ENCODE data around the gene PGP. TPM values are rescaled to one million over a fixed set of nuclear protein-coding genes. Genes with fewer than 3 reads are reported as not detected.

Gene PGP
- total RNA-seq, 1 donor from 2014 or later, result 30.6 TPM

- no peaks in the 10 kb centered on the region for H3K9me3 Mint-ChIP-seq (ENCODE audit: low read depth)
- no peak for TF ChIP-seq CTCF (IDR thresholded peaks at IDR 0.05; ENCODE audit: unreplicated experiment)
- peaks cover 12% of the 10 kb centered on the region for H3K36me3 Mint-ChIP-seq (ENCODE audit: insufficient read depth)
- H3K4me1 Mint-ChIP-seq (ENCODE audit: low read depth), result no peaks in the 10 kb centered on the region
- H3K27me3 Mint-ChIP-seq, result peaks cover 5% of the 10 kb centered on the region
- H3K27ac Mint-ChIP-seq, result no peak overlapping the region
- no peak for DNase-seq (ENCODE audit: low spot score, unreplicated experiment)
- no peak overlapping the region for H3K4me3 Mint-ChIP-seq (ENCODE audit: low read depth)
Measured at GRCh38 chr16:2235695-2236336, 21.2 kb upstream of the PGP start.

- no peaks in the 10 kb centered on the region for H3K4me1 Mint-ChIP-seq (ENCODE audit: low read depth)
- no peak for DNase-seq (ENCODE audit: low spot score, unreplicated experiment)
- H3K4me3 Mint-ChIP-seq (ENCODE audit: low read depth), result no peak overlapping the region
- H3K36me3 Mint-ChIP-seq (ENCODE audit: insufficient read depth), result peaks cover 12% of the 10 kb centered on the region
- no peaks in the 10 kb centered on the region for H3K9me3 Mint-ChIP-seq (ENCODE audit: low read depth)
- peaks cover 5% of the 10 kb centered on the region for H3K27me3 Mint-ChIP-seq
- H3K27ac Mint-ChIP-seq, result no peak overlapping the region
- TF ChIP-seq CTCF (IDR thresholded peaks at IDR 0.05; ENCODE audit: unreplicated experiment), result no peak
Measured at GRCh38 chr16:2235234-2235651, 20.6 kb upstream of the PGP start.

- no peak overlapping the region for H3K27ac Mint-ChIP-seq
- H3K27me3 Mint-ChIP-seq, result peaks cover 5% of the 10 kb centered on the region
- H3K4me3 Mint-ChIP-seq (ENCODE audit: low read depth), result no peak overlapping the region
- no peaks in the 10 kb centered on the region for H3K9me3 Mint-ChIP-seq (ENCODE audit: low read depth)
- H3K4me1 Mint-ChIP-seq (ENCODE audit: low read depth), result no peaks in the 10 kb centered on the region
- no peak for TF ChIP-seq CTCF (IDR thresholded peaks at IDR 0.05; ENCODE audit: unreplicated experiment)
- no peak for DNase-seq (ENCODE audit: low spot score, unreplicated experiment)
- H3K36me3 Mint-ChIP-seq (ENCODE audit: insufficient read depth), result peaks cover 11% of the 10 kb centered on the region
Measured at GRCh38 chr16:2234813-2235170, 20.2 kb upstream of the PGP start.

DNA sequence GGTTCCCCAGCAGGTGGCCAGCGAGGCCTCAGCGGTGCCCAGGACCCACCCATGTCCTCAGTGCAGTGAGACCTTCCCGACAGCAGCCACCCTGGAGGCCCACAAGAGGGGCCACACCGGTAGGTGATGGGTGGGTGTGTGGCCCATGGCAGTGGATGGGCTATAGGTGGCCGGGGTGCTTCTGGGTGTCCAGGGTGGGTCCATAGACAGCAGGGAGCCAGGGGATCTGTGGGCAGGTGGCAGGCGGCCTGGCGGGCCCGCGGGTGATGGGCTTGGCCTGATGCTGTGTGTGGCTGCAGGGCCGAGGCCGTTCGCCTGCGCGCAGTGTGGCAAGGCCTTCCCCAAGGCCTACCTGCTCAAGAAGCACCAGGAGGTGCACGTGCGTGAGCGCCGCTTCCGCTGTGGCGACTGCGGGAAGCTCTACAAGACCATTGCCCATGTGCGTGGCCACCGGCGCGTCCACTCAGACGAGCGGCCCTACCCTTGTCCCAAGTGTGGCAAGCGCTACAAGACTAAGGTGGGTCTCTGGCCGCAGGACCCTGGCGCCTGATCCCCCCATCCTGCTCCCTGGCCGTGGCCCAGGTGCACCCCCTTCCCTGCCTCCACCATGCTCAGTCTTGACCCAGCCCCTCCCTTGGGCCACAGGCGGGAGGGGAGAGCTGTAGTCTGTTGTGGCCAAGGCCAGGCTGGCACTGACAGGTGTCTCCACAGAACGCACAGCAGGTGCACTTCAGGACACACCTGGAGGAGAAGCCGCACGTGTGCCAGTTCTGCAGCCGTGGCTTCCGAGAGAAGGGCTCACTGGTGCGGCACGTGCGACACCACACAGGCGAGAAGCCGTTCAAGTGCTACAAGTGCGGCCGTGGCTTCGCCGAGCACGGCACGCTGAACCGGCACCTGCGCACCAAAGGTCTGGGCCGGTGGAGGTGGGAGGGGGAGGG is 19.5 kb upstream of the PGP start:
- Mint-ChIP-seq H3K27ac (no peak overlapping the region), H3K9me3 (ENCODE audit: low read depth) (no peaks in the 10 kb centered on the region), H3K4me3 (ENCODE audit: low read depth) (no peak overlapping the region), H3K4me1 (ENCODE audit: low read depth) (no peaks in the 10 kb centered on the region), H3K27me3 (peaks cover 5% of the 10 kb centered on the region), H3K36me3 (ENCODE audit: insufficient read depth) (peaks cover 6% of the 10 kb centered on the region)
- DNase-seq (ENCODE audit: low spot score, unreplicated experiment), result no peak
- no peak for TF ChIP-seq CTCF (IDR thresholded peaks at IDR 0.05; ENCODE audit: unreplicated experiment)

GRCh38 chr16:2233046-2233775 is 18.6 kb upstream of the PGP start:
- H3K27me3 Mint-ChIP-seq, result peaks cover 5% of the 10 kb centered on the region
- no peak overlapping the region for H3K4me3 Mint-ChIP-seq (ENCODE audit: low read depth)
- H3K27ac Mint-ChIP-seq, result no peak overlapping the region
- no peaks in the 10 kb centered on the region for H3K9me3 Mint-ChIP-seq (ENCODE audit: low read depth)
- no peak for TF ChIP-seq CTCF (IDR thresholded peaks at IDR 0.05; ENCODE audit: unreplicated experiment)
- H3K36me3 Mint-ChIP-seq (ENCODE audit: insufficient read depth), result peaks cover 6% of the 10 kb centered on the region
- no peaks in the 10 kb centered on the region for H3K4me1 Mint-ChIP-seq (ENCODE audit: low read depth)
- DNase-seq (ENCODE audit: low spot score, unreplicated experiment), result no peak

All from progenitor cell of endocrine pancreas (in vitro differentiated cells).